ENCODE data around the gene ACSS3. TPM values are rescaled to one million over a fixed set of nuclear protein-coding genes. Genes with fewer than 3 reads are reported as not detected.

The ACSS3 gene
- total and polyA plus RNA-seq, 2 donors (not counting 3 experiments of a cell fraction or from before 2014, with no cell fraction given) = 0.12 to 0.86 TPM

- Histone ChIP-seq H3K4me3 (replicated peaks in 1 of 3; ENCODE audit: insufficient read depth in 1 of 3, low read depth in 1 of 3, low read length in 3 of 3) (no peak overlapping the region), H3K27me3 (ENCODE audit: control insufficient read depth in 2 of 2, insufficient read depth in 2 of 2, low read length in 2 of 2) (no peaks in the 10 kb centered on the region), H3K27ac (ENCODE audit: insufficient read depth, low read depth, low read length) (no peak overlapping the region), H4K20me1 (replicated peaks; ENCODE audit: control insufficient read depth, extremely low read depth, insufficient read depth, low read length) (no peaks in the 10 kb centered on the region), H3K9ac (replicated peaks; ENCODE audit: extremely low read depth, insufficient read depth, low read length) (no peak overlapping the region), H3K36me3 (ENCODE audit: control insufficient read depth in 2 of 2, extremely low read depth in 1 of 2, insufficient read depth in 2 of 2, low read length in 2 of 2) (no peaks in the 10 kb centered on the region), H3K9me3 (replicated peaks; ENCODE audit: control insufficient read depth, insufficient read depth, low read length) (no peaks in the 10 kb centered on the region), H2AFZ (ENCODE audit: low read depth, low read length) (no peak overlapping the region), H3K79me2 (ENCODE audit: control insufficient read depth, insufficient read depth, low read length) (no peaks in the 10 kb centered on the region), H3K4me2 (ENCODE audit: insufficient read depth, low read length) (no peak overlapping the region), H3K9me1 (replicated peaks; ENCODE audit: control insufficient read depth, extremely low read depth, insufficient read depth, low read length) (no peaks in the 10 kb centered on the region), H3K4me1 (ENCODE audit: control insufficient read depth, extremely low read depth, insufficient read depth, low read length) (no peaks in the 10 kb centered on the region)
- no peak for DNase-seq (ENCODE audit: low read depth, low spot score)
- CTCF ChIA-PET = no interaction called here
- intact Hi-C loops (cut with micrococcal nuclease) = no loop called here
- dilution Hi-C loops (cut with MboI; ENCODE audit: extremely low pct_ligation_motif_present, low sequenced_read_pairs) = no loop called here
- no peak for FAIRE-seq
- POLR2A ChIA-PET = no interaction called here
- no TSS peak for BruUV-seq (replicated peaks)
- no peak for TF ChIP-seq POLR2AphosphoS5 (IDR thresholded peaks at IDR 0.05; ENCODE audit: insufficient read depth, low read depth, low read length)
- no peak for TF ChIP-seq POLR2A (IDR thresholded peaks at IDR 0.05; ENCODE audit: low read depth, low read length)
- no peak for TF ChIP-seq JUN (IDR thresholded peaks at IDR 0.05; ENCODE audit: borderline replicate concordance, insufficient read depth, insufficient read length, low read depth)
- no peak for TF ChIP-seq EZH2 (IDR thresholded peaks at IDR 0.05; ENCODE audit: borderline replicate concordance, low read depth, low read length, severe bottlenecking)
- no peak for TF ChIP-seq MYC (IDR thresholded peaks at IDR 0.05; ENCODE audit: low read depth, low read length)
- TF ChIP-seq GATA2 (IDR thresholded peaks at IDR 0.05; ENCODE audit: insufficient read depth, insufficient read length, low read depth, low read length) = no peak
- TF ChIP-seq CTCF (IDR thresholded peaks at IDR 0.05; ENCODE audit: extremely low read depth in 1 of 2, insufficient read depth in 1 of 2, low read depth in 1 of 2, low read length in 2 of 2) = no peak
- TF ChIP-seq FOS (IDR thresholded peaks at IDR 0.05; ENCODE audit: borderline replicate concordance, insufficient read depth, low read length) = no peak
- TF ChIP-seq, protein P1, sequence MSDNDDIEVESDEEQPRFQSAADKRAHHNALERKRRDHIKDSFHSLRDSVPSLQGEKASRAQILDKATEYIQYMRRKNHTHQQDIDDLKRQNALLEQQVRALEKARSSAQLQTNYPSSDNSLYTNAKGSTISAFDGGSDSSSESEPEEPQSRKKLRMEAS (IDR thresholded peaks at IDR 0.05; ENCODE audit: insufficient read depth, insufficient read length) = no peak
Observed at GRCh38 chr12:81147292-81147919, 69.5 kb downstream of the ACSS3 start.

Measured in endothelial cell of umbilical vein (primary cell).